ENCODE results near the gene AATK.

AATK gene

DNA sequence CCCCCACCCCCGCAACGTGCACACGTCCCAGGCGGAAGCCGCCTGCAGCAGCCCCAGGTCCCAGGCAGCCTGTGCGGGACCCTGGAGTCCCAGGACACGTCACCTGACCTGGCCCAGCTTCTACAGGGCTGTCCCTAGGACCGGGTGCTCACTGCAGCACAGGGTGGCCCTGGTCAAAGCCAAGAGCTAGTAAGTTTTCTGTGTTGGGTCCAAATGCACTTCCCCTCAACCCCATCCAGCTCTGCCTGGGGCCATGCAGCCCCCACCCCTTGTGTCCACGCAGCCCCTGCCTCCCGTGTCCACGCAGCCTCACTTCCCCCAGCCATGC, 22.9 kb downstream of the AATK start:
- DNase-seq (ENCODE audit: low read depth in 2 of 2), result no peak

DNA sequence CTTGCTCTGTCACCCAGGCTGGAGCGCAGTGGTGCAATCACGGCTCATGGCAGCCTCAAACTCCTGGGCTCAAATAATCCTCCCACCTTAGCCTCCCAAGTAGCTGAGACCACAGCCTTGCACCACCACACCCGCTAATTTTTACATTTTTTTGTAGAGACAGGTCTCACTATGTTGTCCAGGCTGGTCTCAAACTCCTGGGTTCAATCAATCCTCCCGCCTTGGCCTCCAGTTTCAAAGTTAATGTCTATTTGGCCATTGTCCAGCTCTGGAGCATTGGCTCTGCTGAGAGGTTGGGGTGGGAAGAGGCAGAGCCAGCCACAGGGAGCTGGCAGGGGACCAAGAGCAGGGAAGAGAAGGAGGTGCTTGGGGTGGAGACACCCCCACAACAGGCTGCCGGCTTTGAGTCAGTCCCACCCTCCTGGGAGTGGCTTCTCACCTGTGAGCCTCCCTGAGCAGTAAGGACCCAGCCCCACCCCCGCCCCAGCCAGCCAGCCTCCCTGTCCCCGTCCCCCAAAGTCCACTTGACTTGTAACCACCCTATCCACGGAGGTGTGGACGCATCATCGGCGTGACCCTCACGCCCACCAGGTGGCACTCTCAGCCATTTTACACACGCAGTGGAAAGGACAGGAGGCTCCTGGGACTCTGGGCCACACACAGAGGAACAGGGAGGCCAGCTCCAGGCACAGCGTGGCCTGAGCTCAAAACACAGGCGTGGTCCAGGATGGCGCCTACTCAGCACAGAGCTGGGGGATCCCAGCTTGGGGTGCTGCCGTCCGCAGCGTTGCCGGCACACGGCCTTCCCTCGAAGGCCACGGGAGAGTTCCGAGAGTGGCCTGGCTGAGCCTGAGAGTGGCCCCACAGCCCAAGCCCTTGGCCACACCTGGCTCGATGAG, 23.5 kb downstream of the AATK start:
- DNase-seq (ENCODE audit: low read depth in 2 of 2), result peak; percentile 29 to 50

DNA sequence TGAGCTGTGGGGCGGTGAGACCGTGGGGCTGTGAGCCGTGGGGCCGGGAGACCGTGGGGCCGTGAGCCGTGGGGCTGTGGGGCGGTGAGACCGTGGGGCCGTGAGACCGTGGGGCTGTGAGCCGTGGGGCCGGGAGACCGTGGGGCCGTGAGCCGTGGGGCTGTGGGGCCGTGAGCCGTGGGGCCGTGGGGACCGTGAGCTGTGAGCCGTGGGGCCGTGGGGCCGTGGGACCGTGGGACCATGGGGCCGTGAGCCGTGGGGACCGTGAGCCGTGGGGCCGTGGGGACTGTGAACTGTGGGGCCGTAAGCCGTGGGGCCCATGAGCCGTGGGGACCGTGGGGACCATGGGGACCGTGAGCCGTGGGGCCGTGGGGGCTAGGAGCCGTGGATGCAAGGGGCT, 25.3 kb downstream of the AATK start:
- no peak for DNase-seq (ENCODE audit: low read depth in 2 of 2)

DNA sequence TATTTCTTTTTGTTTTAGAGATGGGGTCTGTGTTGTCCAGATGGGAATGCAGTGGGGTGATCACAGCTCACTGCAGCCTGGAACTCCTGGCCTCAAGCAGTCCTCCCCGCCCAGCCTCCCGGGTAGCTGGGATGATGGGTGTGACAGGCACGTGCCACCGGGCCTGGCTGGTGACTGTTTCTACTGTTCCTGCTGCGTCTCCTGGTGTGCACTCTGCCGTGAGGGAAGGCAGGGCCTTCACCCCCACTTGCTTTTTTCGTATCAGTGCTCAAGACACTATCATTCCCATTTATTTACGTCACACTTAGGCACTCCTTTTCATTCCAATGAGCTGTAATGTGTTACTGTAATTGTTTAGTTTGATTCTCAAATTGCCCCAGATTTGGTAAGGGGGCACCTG, 26.0 kb downstream of the AATK start:
- no peak for DNase-seq (ENCODE audit: low read depth in 2 of 2)

DNA sequence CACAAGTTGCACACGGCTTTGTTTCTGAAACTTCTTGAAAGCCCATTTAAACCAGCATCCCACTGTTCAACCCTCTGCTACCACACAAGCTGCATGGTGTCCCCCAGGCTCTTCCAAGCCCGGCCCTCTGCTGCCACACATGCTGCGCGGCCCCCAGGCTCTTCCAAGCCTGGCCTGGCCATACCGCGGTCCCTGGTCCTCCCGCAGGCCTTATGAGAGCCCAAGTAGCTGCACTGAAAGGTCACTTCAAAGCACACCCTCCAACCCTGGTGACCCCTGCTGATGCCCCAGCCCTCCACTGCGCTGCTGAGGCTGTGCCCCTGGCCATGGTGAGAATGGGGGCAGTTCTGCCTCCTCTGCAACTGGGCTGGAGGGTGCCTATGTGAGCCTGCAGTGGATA, 26.6 kb downstream of the AATK start:
- DNase-seq (ENCODE audit: low read depth in 2 of 2), result no peak

DNA sequence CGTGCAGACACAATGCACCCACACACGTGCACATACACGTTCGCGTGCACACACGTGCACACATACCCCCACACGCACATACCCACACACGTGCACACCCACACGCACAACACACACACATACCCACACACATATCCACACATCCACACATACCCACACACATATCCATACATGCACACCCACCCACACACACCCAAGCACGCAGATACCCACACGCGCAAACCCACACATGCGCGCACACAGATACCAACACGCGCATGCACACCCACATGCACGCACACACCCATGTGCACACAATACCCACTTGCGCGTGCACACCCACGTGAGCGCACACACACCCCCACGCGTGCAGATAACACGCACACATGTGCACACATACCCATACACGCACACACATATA, 27.5 kb downstream of the AATK start:
- DNase-seq (ENCODE audit: low read depth in 2 of 2), result no peak

DNA sequence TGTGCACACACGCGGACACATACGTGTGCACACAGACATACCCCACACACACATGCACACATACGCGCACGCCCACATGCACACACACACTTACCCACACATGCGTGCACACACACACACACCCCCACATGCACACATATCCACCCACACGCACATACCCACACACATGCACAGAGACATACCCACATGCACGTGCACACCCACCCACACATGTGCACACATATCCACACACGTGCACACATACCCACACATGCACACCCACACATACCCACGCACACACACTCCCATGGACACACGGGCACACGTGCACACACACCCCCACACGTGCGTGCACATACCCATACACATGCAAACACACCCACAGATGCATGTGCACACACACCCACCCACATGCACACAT, 27.9 kb downstream of the AATK start:
- no peak for DNase-seq (ENCODE audit: low read depth in 2 of 2)

DNA sequence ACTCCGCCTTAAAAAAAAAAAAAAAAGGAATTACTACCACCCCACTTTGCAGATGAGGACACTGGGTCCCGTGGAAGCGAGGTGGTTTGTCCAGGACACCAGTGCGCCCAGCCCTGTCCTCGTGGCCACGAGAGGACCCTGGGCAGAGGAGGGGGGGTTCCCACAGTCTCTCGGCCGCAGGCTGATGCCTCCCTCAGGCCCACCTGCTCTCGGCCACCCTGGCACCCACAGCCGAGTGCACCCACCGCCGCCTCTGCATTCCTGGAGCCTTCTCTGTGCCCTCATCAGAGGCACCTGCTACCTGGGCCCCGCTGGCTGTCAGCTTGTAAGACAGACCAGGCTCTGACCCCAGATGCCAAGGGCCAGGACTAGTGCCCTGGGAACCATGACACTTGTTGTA, 28.8 kb downstream of the AATK start:
- DNase-seq (ENCODE audit: low read depth in 2 of 2), result no peak

DNA sequence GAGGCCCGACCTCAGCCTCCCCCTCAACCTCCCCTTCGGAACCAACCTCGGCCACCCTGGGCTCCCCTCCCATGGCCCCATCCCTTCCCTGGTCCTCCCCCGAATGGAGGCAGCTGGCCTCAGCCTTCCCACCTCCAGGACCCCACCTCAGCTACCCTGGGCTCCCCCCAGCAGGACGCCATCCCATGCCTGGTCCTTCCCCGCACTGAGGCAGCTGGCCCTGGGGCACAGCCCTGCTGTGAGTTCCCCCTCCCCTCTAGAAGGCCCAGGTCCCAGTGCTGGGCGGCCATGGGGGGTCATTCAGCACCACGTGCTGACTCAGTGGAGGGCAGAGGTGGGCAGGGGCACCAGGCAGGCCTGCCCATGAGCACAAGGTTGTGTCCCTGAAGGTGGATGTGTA, 29.7 kb downstream of the AATK start:
- DNase-seq (ENCODE audit: low read depth in 2 of 2), result no peak

DNA sequence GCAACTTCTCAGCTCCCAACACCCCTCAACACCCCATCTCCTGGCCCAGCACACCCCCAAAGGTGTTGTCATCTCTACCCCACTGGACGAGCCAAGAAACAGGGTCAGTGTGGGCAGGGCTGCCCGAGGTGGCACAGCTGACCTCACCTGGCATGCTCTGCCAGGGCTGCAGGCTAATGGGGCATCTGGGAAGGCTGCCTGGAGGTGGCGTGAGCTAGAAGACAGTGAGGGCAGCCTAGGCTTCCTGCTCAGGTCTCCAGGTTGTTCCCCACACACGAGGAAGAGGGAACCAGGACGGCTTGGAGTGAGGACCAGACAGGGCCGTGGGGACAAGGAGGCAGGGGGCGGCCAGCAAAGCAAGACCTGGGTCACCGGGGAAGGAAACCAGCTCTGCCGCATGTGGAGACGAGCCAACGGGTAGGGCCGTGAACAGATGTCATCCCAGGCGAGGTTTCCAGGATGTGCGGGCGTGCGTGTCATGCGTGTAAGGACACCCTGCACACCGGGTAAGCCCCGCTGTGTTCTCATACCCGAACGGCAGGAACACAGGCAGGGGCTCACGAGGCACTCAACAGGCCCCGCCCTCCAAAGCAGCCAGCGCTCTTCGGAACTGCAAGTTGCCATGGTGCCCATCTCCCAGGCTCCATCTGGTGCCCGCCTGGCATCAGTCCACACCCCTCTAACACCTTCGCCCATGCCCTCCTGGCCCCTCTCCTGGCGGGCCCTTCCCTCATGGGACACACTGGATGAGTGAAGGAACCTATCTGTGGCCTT, 30.3 kb downstream of the AATK start:
- DNase-seq (ENCODE audit: low read depth in 2 of 2), result no peak

DNA sequence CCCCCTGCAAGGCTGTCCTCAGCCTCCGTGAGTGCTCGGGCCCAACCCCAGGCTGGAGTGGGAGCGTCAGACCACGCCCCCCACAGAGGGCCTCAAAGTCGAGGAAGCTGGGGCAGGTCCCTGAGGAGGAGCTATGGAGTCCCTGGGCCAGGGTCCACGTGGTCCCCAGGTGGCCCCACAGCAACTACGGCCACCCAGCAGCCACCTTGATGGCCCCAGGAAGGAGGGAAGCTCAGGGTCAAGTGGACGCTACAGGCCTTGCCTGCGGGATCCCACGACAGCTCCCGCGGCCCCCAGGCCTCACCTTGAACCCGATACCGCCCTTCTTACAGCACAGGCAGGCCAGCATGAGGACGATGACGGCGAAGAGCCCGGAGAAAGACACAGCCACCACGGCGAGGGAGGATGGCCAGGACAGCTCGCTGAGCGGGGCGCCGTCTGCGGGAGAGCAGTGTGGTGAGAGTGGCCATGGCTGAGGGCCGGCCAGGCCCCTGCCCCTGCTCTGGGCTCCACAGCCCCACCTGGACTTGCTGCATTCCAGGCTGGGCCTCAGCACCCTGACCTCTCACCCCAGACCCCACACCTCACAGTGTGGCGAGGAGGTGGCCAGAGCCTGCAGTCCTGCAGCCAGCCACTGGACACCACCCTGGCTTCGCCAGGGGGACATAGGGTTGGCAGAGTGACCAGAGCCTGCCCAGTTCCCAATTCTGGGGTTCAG, 31.8 kb downstream of the AATK start:
- no peak for DNase-seq (ENCODE audit: low read depth in 2 of 2)

DNA sequence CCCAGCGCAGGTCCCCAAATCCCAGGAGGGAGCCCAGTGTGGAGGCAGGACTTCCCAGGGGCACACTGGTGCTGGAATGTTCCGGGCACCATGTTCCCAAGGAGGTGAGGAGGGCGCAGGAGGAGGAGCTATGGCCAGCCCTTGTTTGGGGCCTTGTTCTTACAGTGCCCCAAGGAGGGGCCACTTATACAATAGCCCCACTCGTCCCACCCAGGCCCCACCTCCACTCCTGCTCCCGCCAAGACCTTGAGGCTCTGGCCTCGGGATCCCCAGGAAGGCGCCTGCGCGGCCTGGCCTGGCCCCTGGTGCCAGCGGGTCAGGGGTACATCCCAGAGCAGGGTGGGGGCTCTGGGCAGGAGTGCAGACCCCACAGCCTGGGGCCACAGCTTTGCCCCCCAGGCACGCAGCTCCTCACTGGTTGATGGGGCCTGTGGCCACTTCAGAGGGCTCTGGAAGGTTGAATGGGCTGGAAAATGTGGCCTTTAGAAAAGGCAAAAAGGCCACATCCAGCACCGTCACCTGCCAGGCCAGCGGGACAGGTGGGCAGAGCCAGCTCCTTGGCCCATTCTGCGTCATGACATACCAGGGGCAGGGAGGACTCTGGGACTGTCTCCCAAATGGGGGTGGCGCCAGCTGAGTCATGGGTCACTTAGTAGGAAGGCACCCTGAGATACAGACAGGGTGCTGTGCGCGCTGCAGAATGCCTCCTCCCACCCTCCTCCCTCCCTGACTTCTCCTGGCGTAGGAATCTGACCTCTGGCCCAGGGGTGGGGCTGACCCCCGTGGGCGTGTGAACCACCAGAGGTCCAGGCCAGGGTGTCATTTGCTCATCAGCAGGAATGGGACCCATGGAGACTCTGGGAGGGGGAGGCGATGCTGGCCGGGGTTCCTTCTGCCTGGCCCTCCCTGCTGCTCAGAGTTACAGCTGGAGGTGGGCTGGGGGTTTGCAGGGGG, 33.0 kb downstream of the AATK start:
- DNase-seq (ENCODE audit: low read depth in 2 of 2), result no peak

DNA sequence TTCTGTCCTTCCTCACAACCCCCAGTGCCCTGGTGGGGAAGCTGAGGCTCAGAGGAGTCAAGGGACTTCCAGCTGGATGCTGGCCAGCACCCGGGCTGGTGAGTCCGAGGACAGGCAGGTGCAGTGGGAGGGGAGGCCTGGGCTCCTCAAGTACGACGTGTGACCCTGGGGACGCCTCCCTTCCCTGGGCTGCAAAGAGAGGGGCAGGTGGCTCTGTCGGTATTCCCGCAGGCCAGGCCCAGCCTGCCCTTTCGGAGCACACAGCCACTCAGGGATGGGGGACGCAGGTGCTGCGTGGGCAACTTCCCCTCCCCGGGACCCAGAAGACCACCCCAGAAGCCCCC, 33.9 kb downstream of the AATK start:
- DNase-seq (ENCODE audit: low read depth in 2 of 2), result no peak

DNA sequence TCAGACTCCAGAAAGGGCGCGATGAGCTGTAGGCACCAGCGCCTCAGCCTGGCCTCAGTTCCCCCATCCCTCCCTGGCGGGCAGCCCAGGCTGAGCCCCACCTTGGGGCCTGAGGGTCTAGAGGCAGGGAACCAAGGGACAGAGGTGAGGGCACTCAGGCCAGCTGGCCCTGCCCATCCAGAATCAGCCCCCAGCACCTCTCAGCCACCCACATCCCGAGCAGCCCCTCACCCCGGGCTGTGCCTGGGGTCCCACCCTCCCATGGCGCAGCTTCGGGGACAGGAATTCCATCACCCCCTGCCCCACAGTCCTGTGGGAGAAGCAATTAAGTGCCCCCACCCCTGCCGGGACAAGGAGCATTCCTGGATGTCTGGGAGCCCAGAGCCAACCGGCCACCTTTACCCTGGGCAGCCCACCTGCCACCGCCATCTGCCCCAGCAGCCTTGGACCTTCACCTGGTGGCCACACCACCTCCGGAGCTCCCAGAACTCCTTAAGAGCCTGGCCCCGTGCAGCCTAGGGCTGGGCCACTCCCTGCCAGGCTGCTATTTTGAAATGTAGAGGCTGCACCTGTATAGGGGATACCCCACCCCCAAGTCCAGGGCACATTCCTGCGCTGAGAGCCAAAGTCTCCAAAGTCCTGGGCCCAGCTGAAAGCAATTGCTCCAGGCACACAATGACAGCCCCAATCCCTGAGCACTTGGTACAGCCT, 34.4 kb downstream of the AATK start:
- DNase-seq (ENCODE audit: low read depth in 2 of 2), result no peak

DNA sequence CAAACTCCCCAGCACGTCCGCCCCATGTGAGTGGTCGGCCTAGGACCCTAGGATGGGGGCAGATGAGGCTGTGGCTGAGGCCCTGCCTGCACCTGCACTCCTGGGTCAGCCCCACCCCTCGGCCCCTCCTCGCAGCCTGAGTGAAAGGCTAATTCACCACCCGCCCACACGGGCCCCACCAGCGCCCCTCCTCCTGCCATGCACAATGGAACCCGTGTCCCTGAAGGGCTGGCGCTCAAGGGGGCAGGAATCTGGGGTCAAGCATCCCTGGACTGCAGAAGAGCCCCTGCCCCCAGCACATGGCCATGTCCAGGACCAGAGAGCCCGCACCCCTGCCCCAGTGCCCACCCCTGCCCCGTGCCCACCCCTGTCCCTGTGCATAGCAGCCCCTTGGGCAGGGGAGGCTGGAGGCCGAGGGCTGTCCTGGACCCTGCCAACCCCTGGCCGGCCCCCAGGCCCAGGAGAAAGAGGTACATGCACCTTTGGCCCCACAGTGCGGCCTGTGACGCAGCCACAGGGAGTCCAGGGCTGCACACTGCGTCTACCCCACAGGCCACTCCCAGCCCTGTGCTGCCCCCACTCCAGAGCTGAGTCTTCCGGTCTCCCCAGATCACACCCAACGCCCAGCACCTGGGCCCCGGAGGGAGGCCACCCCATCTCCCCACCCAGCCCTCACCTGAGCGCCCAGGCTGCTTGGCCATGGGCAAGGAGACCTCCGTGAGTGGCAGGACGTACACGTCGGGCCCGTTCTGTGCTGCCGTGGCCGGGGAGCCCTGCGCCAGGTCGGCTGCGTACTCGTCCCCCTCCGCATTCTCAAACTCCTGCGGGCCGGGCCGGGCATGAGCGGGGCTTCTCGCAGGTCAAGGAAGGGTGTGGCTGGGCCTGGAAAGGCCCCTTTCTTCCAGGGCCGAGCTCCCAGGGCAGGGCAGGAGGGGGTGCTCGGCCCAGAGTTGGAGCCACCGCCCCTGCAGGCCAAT, 35.3 kb downstream of the AATK start:
- no peak for DNase-seq (ENCODE audit: low read depth in 2 of 2)

DNA sequence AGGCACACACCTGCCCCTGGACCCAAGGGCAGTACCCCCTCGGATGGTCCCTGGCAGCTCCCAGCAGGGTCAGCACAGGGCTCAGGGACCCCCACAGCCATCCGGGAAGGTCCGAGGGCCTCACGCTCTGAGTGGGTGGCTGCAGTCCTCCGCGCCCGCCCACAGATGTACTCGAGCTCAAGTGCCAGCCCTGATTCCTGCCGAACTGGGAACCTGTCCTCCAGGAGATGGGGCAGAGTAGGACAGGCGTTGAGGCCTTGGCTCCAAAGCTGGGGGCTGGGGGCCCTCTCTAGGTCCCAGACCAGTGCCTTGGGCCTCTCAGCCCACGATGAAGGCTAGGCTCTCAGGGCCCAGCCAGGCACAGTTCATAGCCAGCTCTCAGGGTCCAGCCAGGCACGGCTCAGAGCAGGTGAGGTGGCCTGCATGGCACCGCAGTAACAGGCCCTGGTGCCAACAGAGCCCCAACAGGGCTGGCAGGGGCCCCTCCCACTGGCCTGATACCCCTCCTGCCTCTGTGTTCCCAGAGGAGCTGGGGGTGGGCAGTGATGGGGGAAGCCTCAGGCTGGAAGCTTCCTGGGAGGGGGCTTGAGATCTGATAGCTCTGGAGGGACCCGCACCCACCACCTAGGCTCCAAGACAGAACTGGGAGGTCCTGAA, 36.2 kb downstream of the AATK start:
- DNase-seq (ENCODE audit: low read depth in 2 of 2), result no peak

DNA sequence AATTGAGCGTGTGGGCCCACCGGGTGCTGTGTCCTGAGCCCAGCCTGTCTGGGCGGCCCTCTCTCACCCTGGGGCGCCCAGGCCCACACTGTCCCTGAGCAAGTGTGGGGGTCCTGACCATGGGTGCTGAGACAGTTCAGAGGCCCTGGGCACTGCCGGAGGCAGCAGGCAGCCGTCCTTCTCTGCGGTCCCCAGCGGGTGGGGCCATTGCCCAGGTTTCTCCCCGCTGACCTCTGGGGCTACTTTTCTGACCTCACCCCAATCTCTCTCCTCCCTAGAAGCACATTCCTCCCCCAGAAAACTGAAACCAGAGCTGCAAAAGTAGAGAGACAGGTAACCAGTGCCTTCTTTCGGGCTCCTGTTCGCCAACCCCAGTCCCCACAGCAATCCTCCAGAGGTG, 36.7 kb downstream of the AATK start:
- no peak for DNase-seq (ENCODE audit: low read depth in 2 of 2)

DNA sequence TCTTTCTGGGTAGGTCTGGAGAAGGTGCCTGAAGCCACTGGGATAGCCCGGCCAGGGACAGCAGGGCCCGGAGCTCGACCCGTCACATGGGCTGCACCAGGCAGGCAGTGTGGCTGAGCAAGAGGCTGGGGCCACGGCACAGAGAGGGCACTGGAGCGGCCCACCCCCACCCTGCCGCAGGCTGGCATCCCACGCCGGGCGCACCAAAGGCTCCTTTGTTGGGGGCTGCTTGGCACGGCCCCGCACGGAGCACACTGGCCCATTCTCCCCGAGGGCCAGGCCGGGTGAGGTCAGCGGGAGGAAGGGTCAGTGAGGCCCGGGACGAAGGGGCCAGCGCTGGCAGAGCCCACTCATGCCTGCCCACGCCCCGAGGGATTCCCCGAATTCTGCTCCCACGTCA, 37.2 kb downstream of the AATK start:
- DNase-seq (ENCODE audit: low read depth in 2 of 2), result no peak

DNA sequence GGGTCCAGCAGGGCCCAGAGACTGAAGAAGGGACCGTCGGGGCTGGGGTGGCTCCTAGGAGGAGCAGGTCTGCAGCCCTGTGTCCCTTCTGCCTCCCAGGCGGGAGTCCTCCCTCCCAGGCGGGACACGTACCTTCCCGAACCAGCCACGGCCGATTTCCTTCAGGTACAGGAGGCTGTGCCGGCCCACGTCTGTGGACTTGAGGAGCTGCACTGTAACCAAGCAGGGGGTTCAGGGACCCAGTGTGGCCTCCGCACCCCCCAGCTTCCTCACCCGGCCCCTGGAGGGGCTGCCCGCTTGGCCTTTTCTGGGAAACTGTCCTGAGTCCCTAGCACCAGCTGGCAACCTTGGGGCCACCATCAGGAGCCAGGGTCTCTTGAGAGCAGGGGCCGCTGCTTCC, 37.7 kb downstream of the AATK start:
- no peak for DNase-seq (ENCODE audit: low read depth in 2 of 2)
